ENCODE data around the gene HERPUD1.

The HERPUD1 gene

DNA sequence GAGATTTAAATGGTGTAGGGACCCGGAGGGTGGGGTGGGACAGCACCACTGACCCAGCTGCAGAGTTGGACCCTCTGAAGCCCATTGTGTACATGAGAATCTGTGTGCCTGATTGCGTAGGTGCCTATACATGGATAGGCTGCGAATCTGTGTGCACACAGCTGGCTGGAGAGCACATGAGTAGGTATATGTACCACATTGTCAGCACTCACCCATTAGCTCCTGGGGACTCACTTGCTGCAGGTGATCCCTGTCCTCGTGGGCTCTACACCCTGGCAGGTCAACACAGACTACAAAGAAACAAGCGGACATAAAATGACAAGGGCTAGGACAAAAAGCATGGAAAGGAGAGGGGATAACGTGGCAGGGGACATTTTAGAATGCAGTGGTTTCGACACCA lies 18.5 kb downstream of the HERPUD1 start:
- Histone ChIP-seq H4K12ac (ENCODE audit: low read depth, low read length) (no peak overlapping the region), H3K4me1 (ENCODE audit: control insufficient read depth in 1 of 2, insufficient read depth in 2 of 2, low read length in 2 of 2) (no peaks in the 10 kb centered on the region), H3K9ac (ENCODE audit: low read length) (no peak overlapping the region), H3K79me1 (ENCODE audit: low read length) (no peaks in the 10 kb centered on the region), H4K91ac (ENCODE audit: low read depth, low read length) (no peak overlapping the region), H3K14ac (ENCODE audit: low read length) (no peak overlapping the region), H2BK120ac (ENCODE audit: insufficient read depth, low read length, poor library complexity) (no peak overlapping the region), H3K4me2 (ENCODE audit: low read length) (no peak overlapping the region), H3K4me3 (ENCODE audit: low read depth, low read length) (no peak overlapping the region), H3K36me3 (ENCODE audit: control insufficient read depth in 1 of 2, insufficient read depth in 2 of 2, low read length in 2 of 2) (peaks cover under 1% of the 10 kb centered on the region in 2 experiments), H3K23ac (ENCODE audit: low read length) (no peak overlapping the region), H3K27me3 (ENCODE audit: insufficient read depth, low read length) (no peaks in the 10 kb centered on the region), H3K79me2 (ENCODE audit: control insufficient read depth, insufficient read depth, low read length, poor library complexity) (no peaks in the 10 kb centered on the region), H2BK12ac (ENCODE audit: low read length) (no peak overlapping the region), H2BK5ac (ENCODE audit: low read depth, low read length, poor library complexity) (no peak overlapping the region), H3K27ac (ENCODE audit: low read depth, low read length) (no peak overlapping the region), H2AK5ac (ENCODE audit: low read length) (no peak overlapping the region), H2AFZ (ENCODE audit: insufficient read depth, low read length, poor library complexity) (no peak overlapping the region), H3K9me3 (ENCODE audit: insufficient read depth, low read depth, low read length) (no peaks in the 10 kb centered on the region), H3K18ac (ENCODE audit: low read length) (no peak overlapping the region), H4K8ac (ENCODE audit: low read depth, low read length) (no peak overlapping the region), H3K4ac (ENCODE audit: low read depth, low read length) (no peak overlapping the region)
- no CpG with 5 or more reads among the region's 7 CpGs for WGBS (ENCODE audit: extremely low coverage, insufficient coverage, insufficient read length)
- no peak for DNase-seq

DNA sequence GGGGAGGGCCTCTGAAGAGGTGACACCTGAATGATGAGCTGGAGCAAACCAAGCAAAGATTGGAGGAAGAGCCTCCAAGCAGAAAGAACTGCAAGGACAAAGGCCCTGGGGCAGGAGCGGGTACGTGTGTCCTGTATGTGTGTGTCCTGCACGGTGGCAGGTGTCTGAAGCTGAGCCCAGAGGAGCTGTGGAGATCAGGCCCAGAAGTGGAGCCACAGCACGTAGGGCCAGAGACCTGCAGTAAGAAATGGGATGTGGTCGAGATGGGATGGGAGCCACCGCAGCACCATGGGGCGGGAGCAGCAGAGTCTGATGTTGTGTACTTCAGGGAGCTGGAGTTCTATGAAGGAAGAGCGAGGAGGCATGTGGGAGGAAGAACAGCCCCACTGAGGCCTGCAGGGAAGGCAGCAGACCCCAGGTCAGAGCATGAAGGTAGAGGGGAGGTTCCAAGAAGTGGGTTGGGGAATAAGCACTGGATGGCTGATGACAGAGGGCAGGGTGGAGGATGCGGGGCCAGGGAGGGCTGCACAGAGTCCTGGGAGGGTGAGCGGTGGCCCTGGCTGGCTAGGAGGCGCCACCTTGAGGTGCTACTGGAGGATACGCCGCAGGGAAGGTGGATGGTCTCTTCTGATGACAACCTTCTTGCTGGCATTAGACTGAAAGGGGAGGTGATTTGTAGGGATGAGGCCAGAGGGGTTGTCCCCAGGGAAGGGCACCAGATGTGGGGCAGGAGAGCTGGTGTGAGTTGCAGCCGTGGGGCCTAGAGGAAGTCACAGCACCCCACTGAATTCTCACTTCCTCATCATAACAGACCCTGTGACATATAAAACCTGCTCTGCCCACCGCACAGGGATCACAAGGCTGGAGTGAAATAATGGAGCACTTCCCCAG lies 19.2 kb downstream of the HERPUD1 start:
- WGBS (ENCODE audit: extremely low coverage, insufficient coverage, insufficient read length) = no CpG with 5 or more reads among the region's 15 CpGs
- no peak overlapping the region for H2BK5ac ChIP-seq (ENCODE audit: low read depth, low read length, poor library complexity)
- H2AFZ ChIP-seq (ENCODE audit: insufficient read depth, low read length, poor library complexity) = no peak overlapping the region
- no peaks in the 10 kb centered on the region for H3K4me1 ChIP-seq (ENCODE audit: control insufficient read depth in 1 of 2, insufficient read depth in 2 of 2, low read length in 2 of 2)
- H3K4ac ChIP-seq (ENCODE audit: low read depth, low read length) = no peak overlapping the region
- peak; percentile 74 to 78 for DNase-seq
- no peaks in the 10 kb centered on the region for H3K79me2 ChIP-seq (ENCODE audit: control insufficient read depth, insufficient read depth, low read length, poor library complexity)
- H4K12ac ChIP-seq (ENCODE audit: low read depth, low read length) = no peak overlapping the region
- no peak overlapping the region for H3K27ac ChIP-seq (ENCODE audit: low read depth, low read length)
- no peaks in the 10 kb centered on the region for H3K36me3 ChIP-seq (ENCODE audit: control insufficient read depth in 1 of 2, insufficient read depth in 2 of 2, low read length in 2 of 2)
- H3K18ac ChIP-seq (ENCODE audit: low read length) = no peak overlapping the region
- no peak overlapping the region for H2AK5ac ChIP-seq (ENCODE audit: low read length)
- H3K9me3 ChIP-seq (ENCODE audit: insufficient read depth, low read depth, low read length) = no peaks in the 10 kb centered on the region
- H4K91ac ChIP-seq (ENCODE audit: low read depth, low read length) = no peak overlapping the region
- H2BK120ac ChIP-seq (ENCODE audit: insufficient read depth, low read length, poor library complexity) = no peak overlapping the region
- no peak overlapping the region for H3K9ac ChIP-seq (ENCODE audit: low read length)
- no peaks in the 10 kb centered on the region for H3K79me1 ChIP-seq (ENCODE audit: low read length)
- H3K27me3 ChIP-seq (ENCODE audit: insufficient read depth, low read length) = no peaks in the 10 kb centered on the region
- no peak overlapping the region for H3K4me3 ChIP-seq (ENCODE audit: low read depth, low read length)
- no peak overlapping the region for H3K23ac ChIP-seq (ENCODE audit: low read length)
- H3K14ac ChIP-seq (ENCODE audit: low read length) = no peak overlapping the region
- H2BK12ac ChIP-seq (ENCODE audit: low read length) = no peak overlapping the region
- no peak overlapping the region for H3K4me2 ChIP-seq (ENCODE audit: low read length)
- no peak overlapping the region for H4K8ac ChIP-seq (ENCODE audit: low read depth, low read length)

DNA sequence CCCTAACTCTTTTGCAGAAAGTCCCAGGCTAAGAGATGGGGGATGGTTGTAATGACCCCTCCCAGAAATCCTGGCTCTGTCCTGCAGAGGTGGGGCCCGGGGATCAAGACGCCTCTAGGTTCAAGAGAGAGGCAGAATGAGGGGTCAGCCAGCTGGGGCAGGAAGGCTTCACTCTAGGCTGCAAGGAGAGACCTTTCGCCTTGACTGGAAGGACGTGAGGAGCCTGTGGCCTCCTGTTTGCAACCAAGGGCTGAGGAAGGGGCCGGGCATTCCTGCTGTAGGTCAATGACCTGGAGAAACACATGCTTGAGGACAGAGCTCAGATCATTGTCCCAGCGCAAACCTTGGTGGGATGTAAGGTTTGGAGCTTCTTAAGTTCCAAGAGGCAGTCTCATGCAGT lies 21.1 kb downstream of the HERPUD1 start:
- Histone ChIP-seq H3K79me2 (ENCODE audit: control insufficient read depth, insufficient read depth, low read length, poor library complexity) (no peaks in the 10 kb centered on the region), H2AFZ (ENCODE audit: insufficient read depth, low read length, poor library complexity) (no peak overlapping the region), H3K18ac (ENCODE audit: low read length) (no peak overlapping the region), H2BK120ac (ENCODE audit: insufficient read depth, low read length, poor library complexity) (no peak overlapping the region), H3K14ac (ENCODE audit: low read length) (no peak overlapping the region), H3K4me2 (ENCODE audit: low read length) (no peak overlapping the region), H3K4me1 (ENCODE audit: control insufficient read depth in 1 of 2, insufficient read depth in 2 of 2, low read length in 2 of 2) (no peaks in the 10 kb centered on the region), H3K4me3 (ENCODE audit: low read depth, low read length) (no peak overlapping the region), H4K12ac (ENCODE audit: low read depth, low read length) (no peak overlapping the region), H3K23ac (ENCODE audit: low read length) (no peak overlapping the region), H3K9ac (ENCODE audit: low read length) (no peak overlapping the region), H3K9me3 (ENCODE audit: insufficient read depth, low read depth, low read length) (no peaks in the 10 kb centered on the region), H2BK5ac (ENCODE audit: low read depth, low read length, poor library complexity) (no peak overlapping the region), H3K27ac (ENCODE audit: low read depth, low read length) (no peak overlapping the region), H3K27me3 (ENCODE audit: insufficient read depth, low read length) (no peaks in the 10 kb centered on the region), H4K8ac (ENCODE audit: low read depth, low read length) (no peak overlapping the region), H2BK12ac (ENCODE audit: low read length) (no peak overlapping the region), H3K79me1 (ENCODE audit: low read length) (no peaks in the 10 kb centered on the region), H3K36me3 (ENCODE audit: control insufficient read depth in 1 of 2, insufficient read depth in 2 of 2, low read length in 2 of 2) (no peaks in the 10 kb centered on the region), H2AK5ac (ENCODE audit: low read length) (no peak overlapping the region), H3K4ac (ENCODE audit: low read depth, low read length) (no peak overlapping the region), H4K91ac (ENCODE audit: low read depth, low read length) (no peak overlapping the region)
- DNase-seq = no peak
- no CpG with 5 or more reads among the region's 6 CpGs for WGBS (ENCODE audit: extremely low coverage, insufficient coverage, insufficient read length)

DNA sequence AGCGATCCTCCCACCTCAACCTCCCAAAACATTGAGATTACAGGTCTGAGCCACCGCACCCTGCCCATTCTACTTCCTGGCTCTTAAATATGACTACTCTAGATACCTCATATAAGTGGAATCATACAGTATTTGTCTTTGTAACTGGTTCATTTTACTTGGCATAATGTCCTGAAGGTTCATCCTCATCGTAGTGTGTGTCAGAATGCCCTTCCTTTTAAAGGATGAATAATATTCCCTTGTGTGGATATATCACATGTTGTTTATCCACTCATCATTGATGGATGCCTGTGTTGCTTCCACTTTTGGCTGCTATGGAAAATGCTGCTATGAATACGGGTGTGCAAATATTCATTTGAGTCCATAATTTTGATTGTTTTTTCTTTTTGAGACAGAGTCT lies 24.1 kb downstream of the HERPUD1 start:
- no peak overlapping the region for H4K12ac ChIP-seq (ENCODE audit: low read depth, low read length)
- H3K14ac ChIP-seq (ENCODE audit: low read length) = no peak overlapping the region
- H3K4me1 ChIP-seq (ENCODE audit: control insufficient read depth in 1 of 2, insufficient read depth in 2 of 2, low read length in 2 of 2) = no peaks in the 10 kb centered on the region
- no peak overlapping the region for H4K8ac ChIP-seq (ENCODE audit: low read depth, low read length)
- H3K79me1 ChIP-seq (ENCODE audit: low read length) = no peaks in the 10 kb centered on the region
- H2AK5ac ChIP-seq (ENCODE audit: low read length) = no peak overlapping the region
- H2BK5ac ChIP-seq (ENCODE audit: low read depth, low read length, poor library complexity) = no peak overlapping the region
- no peak overlapping the region for H3K4ac ChIP-seq (ENCODE audit: low read depth, low read length)
- WGBS (ENCODE audit: extremely low coverage, insufficient coverage, insufficient read length) = no CpG with 5 or more reads among the region's 4 CpGs
- no peak overlapping the region for H3K23ac ChIP-seq (ENCODE audit: low read length)
- H3K4me3 ChIP-seq (ENCODE audit: low read depth, low read length) = no peak overlapping the region
- H3K9me3 ChIP-seq (ENCODE audit: insufficient read depth, low read depth, low read length) = no peaks in the 10 kb centered on the region
- no peak overlapping the region for H3K9ac ChIP-seq (ENCODE audit: low read length)
- no peak overlapping the region for H3K27ac ChIP-seq (ENCODE audit: low read depth, low read length)
- H3K18ac ChIP-seq (ENCODE audit: low read length) = no peak overlapping the region
- DNase-seq = no peak
- no peak overlapping the region for H2AFZ ChIP-seq (ENCODE audit: insufficient read depth, low read length, poor library complexity)
- no peaks in the 10 kb centered on the region for H3K79me2 ChIP-seq (ENCODE audit: control insufficient read depth, insufficient read depth, low read length, poor library complexity)
- H2BK120ac ChIP-seq (ENCODE audit: insufficient read depth, low read length, poor library complexity) = no peak overlapping the region
- H3K27me3 ChIP-seq (ENCODE audit: insufficient read depth, low read length) = no peaks in the 10 kb centered on the region
- H3K4me2 ChIP-seq (ENCODE audit: low read length) = no peak overlapping the region
- H2BK12ac ChIP-seq (ENCODE audit: low read length) = no peak overlapping the region
- no peak overlapping the region for H4K91ac ChIP-seq (ENCODE audit: low read depth, low read length)
- H3K36me3 ChIP-seq (ENCODE audit: control insufficient read depth in 1 of 2, insufficient read depth in 2 of 2, low read length in 2 of 2) = no peaks in the 10 kb centered on the region

Data from trophoblast cell (in vitro differentiated cells and primary cell).